GM21367 (cell line): ENCODE results near the gene PCSK7.
"Not testable (repeated sequence)": the region's sequence is repeated elsewhere in the genome, so short reads cannot be mapped to it uniquely, and the experiment has no call there.

Source experiments
- ATAC-seq: cut with Tn5 transposase; IDR thresholded peaks from one replicate; pipeline ENCODE4 v1.9.1; 2021; ENCODE audit not compliant: unreplicated experiment

The PCSK7 gene

DNA sequence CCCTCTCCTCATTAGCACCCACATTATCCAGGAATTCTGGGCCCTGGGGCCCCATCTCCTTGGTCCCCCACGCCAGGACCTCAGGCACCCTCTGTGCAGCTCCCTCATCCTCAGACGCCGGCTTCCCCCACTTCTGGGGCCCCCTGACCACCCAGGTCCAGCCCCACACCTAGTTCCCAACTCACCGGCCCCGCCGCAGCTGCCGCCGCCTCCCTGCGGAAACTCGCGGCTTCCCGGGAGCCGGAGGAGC lies at the start of gene PCSK7:
TSS of gene PCSK7 (minus strand) at position 232 of the 250 bp plus-strand sequence. CDS start 2,229 bp downstream, outside the sequence.
- ATAC-seq: no peak

GRCh38 chr11:117281159-117281558 lies 49.3 kb upstream of the PCSK7 start:
- ATAC-seq: no peak

DNA sequence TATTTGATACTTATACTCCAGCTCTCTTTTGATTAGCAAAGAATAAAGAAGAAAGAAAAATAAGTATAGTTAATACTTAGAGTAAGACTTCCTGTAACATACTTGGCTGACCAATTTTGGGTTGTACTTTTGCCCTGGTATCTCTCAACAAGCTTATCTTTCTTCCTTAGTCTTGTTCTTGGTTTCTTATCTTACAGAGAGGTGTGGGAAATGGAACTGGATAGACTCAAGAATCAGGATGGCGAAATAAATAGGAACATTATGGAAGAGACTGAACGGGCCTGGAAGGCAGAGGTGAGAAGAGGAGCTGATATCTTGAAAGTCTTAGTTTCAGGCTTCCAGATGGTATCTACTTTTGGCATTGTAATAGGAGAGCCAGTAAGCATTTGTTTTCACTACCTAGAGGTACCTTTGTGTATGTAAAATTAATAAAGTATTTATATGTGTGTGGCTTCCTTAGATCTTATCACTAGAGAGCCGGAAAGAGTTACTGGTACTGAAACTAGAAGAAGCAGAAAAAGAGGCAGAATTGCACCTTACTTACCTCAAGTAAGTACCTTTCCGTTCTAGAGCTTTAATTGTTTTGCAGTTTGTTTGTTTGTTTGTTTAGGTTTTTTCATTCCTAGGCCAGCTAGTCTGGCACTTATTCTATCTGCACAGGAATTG lies 48.0 kb upstream of the PCSK7 start:
- no peak for ATAC-seq

DNA sequence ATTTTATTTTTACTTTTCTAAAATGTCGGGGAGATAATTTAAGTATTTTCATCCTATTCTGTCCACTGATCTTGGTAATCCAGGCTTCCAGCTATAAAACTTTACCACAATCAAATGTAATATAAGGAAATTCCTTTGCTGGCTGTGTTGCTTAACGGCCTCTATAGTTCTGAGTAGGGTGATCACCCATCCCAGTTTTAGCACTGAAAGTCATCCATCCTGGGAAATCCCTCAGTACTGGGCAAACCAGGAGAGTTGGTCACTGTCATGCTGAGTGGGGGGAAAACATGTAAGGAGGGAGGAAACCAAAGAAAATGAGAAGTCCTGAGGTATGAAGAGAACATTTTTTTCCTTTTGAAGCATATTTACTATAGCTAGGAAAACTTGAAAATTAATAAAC lies 46.5 kb upstream of the PCSK7 start:
- no peak for ATAC-seq

GRCh38 chr11:117273550-117274289 lies 41.8 kb upstream of the PCSK7 start:
- no peak for ATAC-seq

GRCh38 chr11:117272175-117272574 lies 40.3 kb upstream of the PCSK7 start:
- not testable (repeated sequence) for ATAC-seq

GRCh38 chr11:117271208-117271607 lies 39.3 kb upstream of the PCSK7 start:
- no peak for ATAC-seq

- no peak for ATAC-seq
Observed at GRCh38 chr11:117269856-117270255, 38.0 kb upstream of the PCSK7 start.

- no peak for ATAC-seq
Observed at GRCh38 chr11:117265745-117266144, 33.9 kb upstream of the PCSK7 start.

DNA sequence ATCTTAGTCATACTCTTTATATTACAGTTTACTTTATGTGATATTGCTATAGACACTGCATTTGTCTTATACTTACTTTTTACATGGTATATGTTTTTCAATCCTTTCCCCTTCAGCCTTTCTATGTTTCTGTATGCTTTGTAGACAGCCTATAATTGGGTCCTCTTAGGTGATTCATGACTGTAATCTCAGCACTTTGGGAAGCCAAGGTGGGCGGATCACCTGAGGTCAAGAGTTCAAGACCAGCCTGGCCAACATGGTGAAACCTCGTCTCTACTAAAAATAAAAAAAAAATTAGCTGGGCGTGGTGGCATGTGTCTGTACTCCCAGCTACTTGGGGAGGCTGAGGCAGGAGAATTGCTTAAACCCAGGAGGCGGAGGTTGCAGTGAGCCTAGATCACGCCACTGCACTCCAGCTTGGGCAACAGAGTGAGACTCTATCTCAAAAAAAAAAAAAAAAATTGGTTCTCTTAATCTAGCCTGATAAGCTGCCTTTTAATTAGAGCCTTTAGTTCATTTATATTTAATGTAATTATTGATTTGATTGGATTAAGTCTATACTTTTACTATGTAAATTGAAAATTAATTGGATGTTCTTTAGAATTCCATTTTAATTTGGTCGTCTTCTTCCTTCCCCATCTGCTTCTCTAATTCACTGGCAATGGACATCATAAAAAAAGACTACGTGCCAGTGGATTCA lies 32.9 kb upstream of the PCSK7 start:
- ATAC-seq: not testable (repeated sequence)

DNA sequence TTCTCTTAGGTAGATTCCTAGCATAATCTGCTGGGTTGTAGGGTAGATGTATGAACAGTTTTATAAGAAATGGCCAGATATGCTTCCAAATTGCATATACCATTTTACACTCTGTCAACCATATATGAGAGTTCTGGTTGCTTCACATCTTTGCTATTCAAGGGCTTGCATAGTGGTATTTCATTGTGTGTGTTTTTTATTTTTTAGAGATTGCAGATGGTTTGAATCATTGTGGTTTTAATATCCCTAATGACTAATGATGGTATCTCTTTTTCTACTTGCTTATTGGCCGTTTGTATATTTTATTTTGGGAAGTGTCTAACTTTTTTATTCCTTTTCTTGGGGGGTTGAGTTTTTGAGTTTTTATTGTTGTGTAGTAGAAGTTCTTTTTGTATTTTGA lies 27.5 kb upstream of the PCSK7 start:
- no peak for ATAC-seq

DNA sequence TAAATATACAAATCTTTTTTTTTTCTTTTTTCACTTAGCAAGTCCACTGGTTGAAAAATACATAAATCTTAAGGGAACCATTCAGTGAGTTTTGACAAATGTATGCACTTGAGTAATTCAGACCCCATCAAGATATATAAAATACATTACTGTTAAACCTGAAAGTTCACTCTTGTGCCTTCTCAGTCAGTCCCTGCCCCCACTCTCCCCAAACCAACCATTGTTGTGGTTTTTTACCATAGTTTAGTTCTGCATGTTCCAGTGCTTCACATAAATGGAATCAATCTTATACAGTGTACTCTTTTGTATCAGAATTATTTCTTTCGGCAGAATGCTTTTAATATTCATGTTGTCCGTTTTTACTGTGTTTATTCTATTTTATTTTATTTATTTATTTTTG lies 26.7 kb upstream of the PCSK7 start:
- no peak for ATAC-seq

DNA sequence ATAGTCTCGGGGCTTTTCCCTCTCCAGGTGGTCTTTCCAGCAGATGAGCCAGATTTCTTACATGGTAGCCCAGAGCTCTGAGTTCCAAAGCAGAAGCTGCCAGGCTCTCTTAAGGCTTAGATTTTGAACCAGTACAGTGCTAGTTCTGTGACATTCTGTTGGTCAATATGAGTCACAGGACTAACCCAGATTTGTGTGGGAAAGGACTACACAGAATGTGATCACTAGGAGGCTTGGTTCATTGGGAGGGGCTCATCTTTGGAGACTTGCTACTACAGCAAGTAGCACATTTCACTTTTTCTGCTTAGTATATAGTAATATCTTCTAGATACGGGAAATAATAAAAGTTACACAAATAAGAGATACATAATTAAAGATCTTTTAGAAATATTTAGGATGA lies 24.7 kb upstream of the PCSK7 start:
- no peak for ATAC-seq

DNA sequence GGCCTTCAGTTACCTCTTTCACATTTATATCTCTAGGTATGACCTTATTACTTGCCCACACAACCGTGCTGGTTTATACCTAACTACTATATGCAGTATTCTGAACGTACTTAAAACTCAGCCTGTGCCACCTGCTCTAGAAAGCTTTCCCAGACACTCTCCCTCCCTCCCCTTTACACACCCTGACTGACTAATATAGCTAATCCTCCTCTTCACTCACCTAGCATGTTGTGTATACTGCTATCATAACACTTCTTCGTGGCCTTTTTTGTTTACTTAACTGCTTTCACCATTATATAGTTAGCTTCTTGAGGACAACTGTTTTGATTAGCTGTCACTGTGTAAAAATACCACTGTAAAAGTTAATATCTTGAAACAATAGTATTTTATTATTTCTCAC lies 24.1 kb upstream of the PCSK7 start:
- no peak for ATAC-seq

DNA sequence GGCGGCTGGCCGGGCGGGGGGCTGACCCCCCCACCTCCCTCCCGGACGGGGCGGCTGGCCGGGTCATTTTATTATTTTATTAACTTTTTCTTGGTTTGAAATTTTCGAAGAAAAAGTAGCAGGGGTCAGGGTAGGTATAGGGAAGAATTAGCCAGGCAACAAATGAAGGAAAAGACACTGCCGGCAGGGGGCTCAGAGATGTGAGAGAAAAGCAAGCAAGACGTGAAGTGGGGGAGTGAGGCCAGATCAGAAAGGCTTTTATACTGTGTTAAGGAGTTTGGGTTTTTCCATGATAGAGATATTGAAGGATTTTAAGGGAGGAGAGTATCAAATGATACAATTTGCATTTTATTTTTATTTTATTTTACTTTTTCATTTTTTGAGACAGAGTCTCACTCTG lies 19.6 kb upstream of the PCSK7 start:
- ATAC-seq: no peak

- ATAC-seq: no peak
Observed at GRCh38 chr11:117249571-117249970, 17.7 kb upstream of the PCSK7 start.

DNA sequence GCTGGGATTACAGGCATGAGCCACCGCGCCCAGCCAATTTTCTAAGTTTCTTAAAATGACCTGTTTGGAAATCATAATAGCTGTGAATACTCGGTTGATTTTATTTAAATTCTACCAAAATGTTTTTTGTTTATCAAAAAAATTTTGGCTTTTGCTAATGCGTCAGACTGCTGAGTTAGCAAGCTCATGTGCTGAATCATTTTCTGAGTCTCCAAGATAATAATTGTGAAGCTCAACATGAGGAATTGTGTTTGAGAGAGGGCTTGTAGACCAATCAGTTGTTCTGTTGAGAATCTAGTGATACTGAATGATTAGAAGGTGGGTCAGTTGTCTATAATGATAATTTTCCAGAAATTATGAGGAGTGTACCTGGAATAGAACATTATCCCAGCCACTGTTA lies 16.5 kb upstream of the PCSK7 start:
- ATAC-seq: no peak

DNA sequence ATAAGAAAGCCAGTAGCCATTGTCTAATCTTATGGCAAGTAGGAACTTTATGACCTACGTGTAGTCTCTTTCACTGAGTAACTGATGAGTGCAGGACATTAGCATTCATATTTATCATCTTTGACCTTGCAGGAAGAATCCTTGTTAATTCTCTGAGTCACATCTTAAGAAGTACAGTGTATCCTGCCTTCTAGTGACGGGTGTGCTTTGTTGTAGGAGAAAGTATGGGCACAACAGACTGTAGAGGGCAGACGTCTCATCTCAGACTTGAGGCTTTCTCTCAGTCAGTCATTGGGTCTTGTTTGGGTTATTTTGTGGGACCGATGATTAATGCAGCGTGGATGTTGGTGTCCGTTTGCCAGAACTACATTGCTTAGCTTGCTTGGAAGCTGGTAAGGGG lies 7.4 kb upstream of the PCSK7 start:
- ATAC-seq: no peak

DNA sequence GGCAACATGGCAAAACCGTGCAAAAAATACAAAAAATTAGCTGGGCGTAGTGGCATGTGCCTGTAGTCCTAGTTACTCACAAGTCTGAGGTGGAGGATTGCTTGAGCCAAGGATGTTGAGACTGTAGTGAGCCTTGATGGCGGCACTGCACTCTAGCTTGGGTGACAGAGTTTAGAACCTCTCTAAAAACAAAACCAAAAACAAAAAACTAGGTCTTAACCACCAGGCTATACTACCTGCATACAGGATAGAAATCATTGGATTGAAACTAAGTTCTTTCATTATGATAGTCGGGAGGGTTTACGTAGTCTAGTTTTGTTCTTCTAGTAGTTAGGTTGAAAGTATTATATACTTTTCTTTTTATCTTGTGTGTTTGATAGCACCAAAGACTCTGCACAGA lies 6.3 kb upstream of the PCSK7 start:
- no peak for ATAC-seq

DNA sequence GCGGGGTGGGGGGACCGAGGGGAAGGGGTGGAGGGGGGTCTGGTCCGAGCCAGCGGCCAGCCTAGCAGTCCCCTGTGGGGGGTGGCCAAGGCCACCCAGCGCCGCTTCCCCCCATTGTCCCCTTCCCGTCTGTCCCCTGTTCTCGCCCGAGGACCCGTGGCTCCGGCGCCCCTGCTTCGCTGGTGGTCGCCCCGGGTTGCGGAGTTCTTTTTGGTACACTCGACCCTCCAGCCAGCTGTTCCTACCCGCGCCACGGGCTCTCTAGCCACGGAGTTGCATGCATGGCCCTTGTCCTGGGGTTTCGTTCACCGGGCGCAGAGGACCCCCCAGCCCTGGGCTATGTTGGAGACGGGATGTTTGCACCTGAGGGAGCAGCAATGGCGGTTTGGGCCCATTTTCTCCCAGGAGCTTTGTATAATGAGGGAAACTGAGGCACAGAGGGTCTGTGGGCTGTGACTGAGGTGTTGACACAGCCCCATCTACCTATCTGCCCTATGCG lies 1.1 kb upstream of the PCSK7 start:
- ATAC-seq: no peak

DNA sequence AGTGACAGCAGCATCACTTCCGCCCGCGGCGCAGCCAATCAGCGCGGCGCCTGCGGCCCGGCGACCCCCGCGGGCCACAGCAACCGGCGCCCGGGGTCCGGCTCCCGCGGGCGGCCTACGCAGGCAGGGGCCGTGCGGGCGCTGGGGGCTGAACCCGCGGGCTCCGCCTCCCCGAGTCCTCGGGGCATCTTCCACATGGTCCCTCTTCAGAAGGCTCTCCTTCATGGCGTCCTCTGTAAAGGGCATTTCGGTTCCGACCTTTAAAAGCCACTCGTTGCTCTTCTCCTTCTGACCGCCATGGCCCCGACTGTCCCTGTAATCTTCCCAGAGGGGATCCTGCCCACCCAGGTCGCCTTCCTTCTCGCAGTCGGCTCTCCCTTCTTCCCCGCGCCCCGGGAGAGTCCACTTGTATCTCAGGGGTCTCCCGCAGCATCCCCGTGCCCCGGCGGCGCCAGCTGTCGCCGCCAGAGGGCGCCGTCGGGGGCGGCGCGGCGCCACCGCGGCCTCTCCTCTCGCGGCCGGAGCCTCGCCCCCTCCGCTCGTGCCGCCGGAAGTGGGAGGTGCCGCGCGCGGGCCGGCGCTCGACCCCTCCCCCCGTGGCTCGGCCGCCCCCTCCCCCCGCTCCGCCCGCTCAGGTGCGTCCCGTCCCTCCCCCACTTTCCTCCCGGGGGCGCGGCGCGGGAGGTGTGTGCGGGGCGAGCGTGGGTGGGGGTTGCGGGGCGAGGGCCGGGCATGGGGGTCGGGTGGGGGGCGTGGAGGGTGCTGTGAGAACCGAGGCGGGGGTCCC lies 412 bp upstream of the PCSK7 start, which contains the start of gene RNF214:
TSS of gene RNF214 (plus strand) at position 580 of the 787 bp plus-strand sequence. CDS start 1,602 bp downstream, outside the sequence.
- no peak for ATAC-seq
